ENCODE results near the gene FSD1. TPM values are rescaled to one million over a fixed set of nuclear protein-coding genes. Genes with fewer than 3 reads are reported as not detected.
"Not testable (repeated sequence)": the region's sequence is repeated elsewhere in the genome, so short reads cannot be mapped to it uniquely, and the experiment has no call there.

The FSD1 gene
- total and polyA plus RNA-seq, 9 of the 15 experiments (the other 6 are each of a cell fraction or from before 2014, with no cell fraction given) = 0.11 to 1.9 (median 0.94) TPM; not detected in 1

GRCh38 chr19:4347521-4347920 is 43.1 kb downstream of the FSD1 start (continued):
- TF ChIP-seq CHD7 (IDR thresholded peaks at IDR 0.05; ENCODE audit: low read depth, low read length) = no peak
- TF ChIP-seq HMGXB4 (CRISPR knock-in tag; IDR thresholded peaks at IDR 0.05) = no peak

GRCh38 chr19:4349225-4349624 is 44.8 kb downstream of the FSD1 start:
- H3K4me3 ChIP-seq; H3K9ac ChIP-seq (ENCODE audit: insufficient read depth in 1 of 2, low read depth in 2 of 2, low read length in 2 of 2); H3K79me2 ChIP-seq (ENCODE audit: control insufficient read depth, insufficient read depth, low read length); intact Hi-C loops (cut with micrococcal nuclease); H2AFZ ChIP-seq (ENCODE audit: low read depth, low read length); H3K9me3 ChIP-seq (replicated peaks; ENCODE audit: control insufficient read depth, insufficient read depth, low read depth, low read length); H3K9me1 ChIP-seq (ENCODE audit: control insufficient read depth, insufficient read depth, low read length); DNase-seq (ENCODE audit: extremely low read depth in 1 of 4, low spot score in 3 of 4); H3K27me3 ChIP-seq (ENCODE audit: control insufficient read depth in 2 of 2, insufficient read depth in 2 of 2, low read length in 2 of 2); H4K20me1 ChIP-seq (replicated peaks; ENCODE audit: control insufficient read depth, insufficient read depth, low read length); ATAC-seq; BruUV-seq (replicated peaks); H3K4me2 ChIP-seq (ENCODE audit: insufficient read depth, low read length); H3K27ac ChIP-seq (ENCODE audit: extremely low read depth, low read depth, low read length); FAIRE-seq: not testable (repeated sequence)
- ChIA-PET CTCF (ENCODE audit: low intra/inter-chr PET ratio) (interaction anchor here (0.7 kb wide), 1 partner anchor 83 kb away, joined by 3 read pairs; no protein-coding TSS in a partner anchor), POLR2A (interaction anchor here (2.1 kb wide), 1 partner anchor 10 kb away, joined by 7 read pairs; no protein-coding TSS in a partner anchor)
- in situ Hi-C loops (cut with MboI) = loop anchor here (10.0 kb wide), 1 partner anchor 74 kb away; the partner anchor contains the start of gene SHD
- peaks cover under 1 to 25% of the 10 kb centered on the region in 2 experiments; a peak in 4 of 5 replicates for H3K4me1 ChIP-seq (replicated peaks in 1 of 2; ENCODE audit: control insufficient read depth in 2 of 2, insufficient read depth in 2 of 2, low read length in 2 of 2)
- 93% methylated on average over 11 of the region's 16 CpGs for WGBS (ENCODE audit: insufficient coverage, low coverage, missing lambda C conversion rate)
- peaks cover 21% of the 10 kb centered on the region; the same call in 2 of the 3 replicates for H3K36me3 ChIP-seq (ENCODE audit: control insufficient read depth, insufficient read depth, low read length)
